Choroid plexus epithelial cell (primary cell): ENCODE measurements around the gene CISD2.
"Not testable (repeated sequence)": the region's sequence is repeated elsewhere in the genome, so short reads cannot be mapped to it uniquely, and the experiment has no call there.

Experiments used
- DNase-seq: peaks from one replicate; pipeline ENCODE4 v3.0.0-alpha.2; 2010; ENCODE audit warnings: low read depth
- H3K4me3 ChIP-seq: 2 replicates; pipeline ENCODE4 v1.5.1; 2011; ENCODE audit warnings: low read depth, mild to moderate bottlenecking, control low read depth, low read length, moderate library complexity
- TF ChIP-seq, protein P1 (sequence below): conservative IDR thresholded peaks from 2 replicates; pipeline ENCODE4 v1.5.1; 2011; ENCODE audit warnings: low read depth, mild to moderate bottlenecking, control low read depth, inconsistent platforms, low read length, moderate library complexity

Gene CISD2

DNA sequence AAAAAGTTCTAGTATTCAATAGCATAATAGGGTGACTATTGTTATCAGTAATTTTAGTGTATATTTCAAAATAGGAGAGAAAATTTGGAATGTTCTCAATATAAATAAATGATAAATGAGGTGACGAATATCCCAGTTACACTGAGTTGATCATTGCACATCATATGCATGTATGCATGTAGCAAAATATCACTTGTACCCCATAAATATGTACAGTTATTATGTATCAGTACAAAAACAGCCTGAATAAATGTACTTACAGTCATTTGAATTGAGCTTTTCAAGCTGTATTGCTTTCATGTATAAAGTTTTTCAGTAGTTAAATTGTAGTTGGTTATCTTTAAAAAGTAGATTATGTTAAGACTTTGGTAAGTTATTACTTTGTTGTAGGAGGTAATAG lies 12.6 kb downstream of the CISD2 start:
- no peak overlapping the region for H3K4me3 ChIP-seq
- DNase-seq: no peak
- TF ChIP-seq, protein P1, sequence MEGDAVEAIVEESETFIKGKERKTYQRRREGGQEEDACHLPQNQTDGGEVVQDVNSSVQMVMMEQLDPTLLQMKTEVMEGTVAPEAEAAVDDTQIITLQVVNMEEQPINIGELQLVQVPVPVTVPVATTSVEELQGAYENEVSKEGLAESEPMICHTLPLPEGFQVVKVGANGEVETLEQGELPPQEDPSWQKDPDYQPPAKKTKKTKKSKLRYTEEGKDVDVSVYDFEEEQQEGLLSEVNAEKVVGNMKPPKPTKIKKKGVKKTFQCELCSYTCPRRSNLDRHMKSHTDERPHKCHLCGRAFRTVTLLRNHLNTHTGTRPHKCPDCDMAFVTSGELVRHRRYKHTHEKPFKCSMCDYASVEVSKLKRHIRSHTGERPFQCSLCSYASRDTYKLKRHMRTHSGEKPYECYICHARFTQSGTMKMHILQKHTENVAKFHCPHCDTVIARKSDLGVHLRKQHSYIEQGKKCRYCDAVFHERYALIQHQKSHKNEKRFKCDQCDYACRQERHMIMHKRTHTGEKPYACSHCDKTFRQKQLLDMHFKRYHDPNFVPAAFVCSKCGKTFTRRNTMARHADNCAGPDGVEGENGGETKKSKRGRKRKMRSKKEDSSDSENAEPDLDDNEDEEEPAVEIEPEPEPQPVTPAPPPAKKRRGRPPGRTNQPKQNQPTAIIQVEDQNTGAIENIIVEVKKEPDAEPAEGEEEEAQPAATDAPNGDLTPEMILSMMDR: no peak

DNA sequence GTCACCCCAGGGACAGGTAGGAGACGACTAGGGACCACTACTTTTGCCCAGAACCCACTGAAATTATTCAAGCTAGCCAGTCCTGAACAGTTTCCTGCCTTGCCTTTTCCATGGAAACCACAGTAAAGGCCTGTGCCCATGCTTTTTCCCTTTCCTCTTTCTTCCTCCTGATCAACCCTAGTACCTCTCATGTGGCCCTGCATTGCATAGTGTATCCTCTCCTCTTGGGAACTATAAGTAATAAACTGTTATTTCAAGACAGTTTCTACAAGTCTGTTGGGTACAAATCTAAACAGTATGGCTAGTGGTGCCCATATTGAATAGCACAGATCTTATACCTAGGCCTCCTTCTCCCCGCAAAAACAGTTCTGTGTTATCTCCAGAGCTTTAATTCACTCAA lies 14.5 kb downstream of the CISD2 start:
- TF ChIP-seq, protein P1: no peak
- no peak for DNase-seq
- no peak overlapping the region for H3K4me3 ChIP-seq

DNA sequence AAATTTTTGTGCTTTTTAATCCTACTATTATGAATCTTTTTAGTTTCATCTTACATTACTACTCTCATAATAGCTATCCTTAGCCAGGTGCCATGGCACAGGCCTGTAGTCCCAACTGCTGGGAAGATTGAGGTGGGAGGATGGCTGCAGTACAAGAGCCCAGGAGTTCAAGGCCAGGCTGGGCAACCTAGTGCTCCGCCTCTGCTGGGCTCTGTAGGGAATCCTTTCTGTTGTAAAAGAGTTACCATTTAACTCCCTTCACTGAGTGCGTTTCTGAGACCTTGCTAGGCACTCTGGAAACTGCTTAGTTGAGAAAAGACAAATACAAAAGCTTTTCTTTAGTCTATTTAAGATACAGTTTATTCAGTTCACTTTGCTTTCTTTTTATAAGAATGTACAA lies 19.8 kb downstream of the CISD2 start:
- not testable (repeated sequence) for H3K4me3 ChIP-seq, DNase-seq

DNA sequence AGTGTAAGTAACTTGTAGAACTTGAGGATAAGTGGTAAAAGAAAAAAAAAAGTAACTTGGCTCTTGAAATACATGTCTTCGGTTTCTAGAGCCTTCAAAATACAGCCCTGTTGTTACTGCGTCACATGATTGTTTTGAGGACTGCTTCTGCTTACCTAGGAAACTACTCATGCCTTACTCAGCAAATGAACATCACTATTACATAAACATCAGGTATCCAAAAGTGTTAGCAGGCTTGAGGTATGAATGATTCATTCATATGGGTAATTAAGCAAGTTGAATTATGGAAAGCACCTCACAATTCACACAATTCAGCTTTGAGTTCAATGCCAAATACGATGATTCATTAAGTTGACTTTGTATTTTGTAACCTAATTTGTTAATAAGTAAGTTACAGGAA lies 21.1 kb downstream of the CISD2 start:
- not testable (repeated sequence) for H3K4me3 ChIP-seq, DNase-seq

DNA sequence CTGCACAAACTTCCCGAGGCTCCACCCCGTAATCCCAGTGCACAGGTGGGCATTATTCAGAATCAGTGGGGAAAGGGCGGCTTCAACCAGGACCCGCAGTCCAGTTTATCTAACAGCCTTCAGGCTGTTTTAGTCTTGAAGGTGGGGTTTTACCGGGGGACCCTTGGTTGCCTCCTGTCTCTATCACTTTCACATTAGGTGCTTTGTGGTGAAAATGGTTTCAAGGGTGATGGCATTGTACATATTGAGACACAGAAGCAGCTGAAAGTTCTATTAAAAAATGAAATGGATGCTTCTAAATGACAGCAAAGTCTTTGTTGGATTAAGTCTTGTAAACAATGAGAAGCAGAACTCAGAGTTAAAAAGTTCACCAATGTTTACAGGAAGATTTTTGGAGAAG lies 27.8 kb downstream of the CISD2 start:
- DNase-seq: not testable (repeated sequence)

DNA sequence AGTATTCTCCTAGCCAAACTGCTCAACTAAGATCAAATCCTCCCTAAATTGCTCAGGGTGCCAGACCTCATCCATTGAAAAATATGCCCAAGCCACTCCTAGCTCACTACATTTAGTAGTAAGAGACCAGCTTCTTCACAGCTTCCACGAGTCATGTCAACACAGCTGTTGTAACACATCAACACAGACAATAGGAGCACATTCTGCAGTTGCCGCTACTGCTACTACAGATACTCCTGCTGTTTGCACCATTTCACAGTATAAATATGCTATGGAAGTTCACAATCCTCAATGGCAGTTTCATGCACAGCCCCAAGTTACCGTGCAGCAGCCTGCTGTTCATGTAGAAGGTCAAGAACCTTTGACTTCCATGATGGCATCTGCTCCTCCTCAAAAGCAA lies 28.8 kb downstream of the CISD2 start:
- H3K4me3 ChIP-seq, DNase-seq: not testable (repeated sequence)

More for the DNA sequence above, 27.8 kb downstream of the CISD2 start:
- H3K4me3 ChIP-seq: not testable (repeated sequence)

- no peak for DNase-seq
- TF ChIP-seq, protein P1: no peak
- H3K4me3 ChIP-seq: no peak overlapping the region
Measured at GRCh38 chr4:102901804-102902203, 33.0 kb downstream of the CISD2 start.

- TF ChIP-seq, protein P1: no peak
- no peak overlapping the region for H3K4me3 ChIP-seq
- no peak for DNase-seq
Measured at GRCh38 chr4:102918859-102919258, 50.1 kb downstream of the CISD2 start.

DNA sequence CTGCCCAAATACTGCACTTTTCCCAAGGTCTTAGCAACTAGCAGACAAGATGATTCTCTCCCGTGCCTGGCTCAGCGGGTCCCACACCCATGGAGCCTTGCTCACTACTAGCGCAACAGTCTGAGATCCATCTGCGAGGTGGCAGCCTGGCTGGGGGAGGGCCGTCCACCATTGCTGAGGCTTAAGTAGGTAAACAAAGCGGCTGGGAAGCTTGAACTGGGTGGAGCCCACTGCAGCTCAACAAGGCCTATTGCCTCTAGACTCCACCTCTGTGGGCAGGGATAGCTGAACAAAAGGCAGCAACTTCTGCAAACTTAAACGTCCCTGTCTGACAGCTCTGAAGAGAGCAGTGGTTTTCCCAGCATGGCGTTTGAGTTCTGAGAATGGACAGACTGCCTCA lies 50.9 kb downstream of the CISD2 start:
- not testable (repeated sequence) for DNase-seq, H3K4me3 ChIP-seq

GRCh38 chr4:102935716-102936115 lies 66.9 kb downstream of the CISD2 start:
- no peak for DNase-seq
- no peak overlapping the region for H3K4me3 ChIP-seq
- TF ChIP-seq, protein P1: no peak

GRCh38 chr4:102938063-102938462 lies 69.3 kb downstream of the CISD2 start:
- H3K4me3 ChIP-seq, DNase-seq: not testable (repeated sequence)
